ENCODE data around the gene ARAP1. TPM values are rescaled to one million over a fixed set of nuclear protein-coding genes. Genes with fewer than 3 reads are reported as not detected.

The ARAP1 gene
- total RNA-seq, 2 experiments from 2014 or later: 77.7 to 91.5 TPM

DNA sequence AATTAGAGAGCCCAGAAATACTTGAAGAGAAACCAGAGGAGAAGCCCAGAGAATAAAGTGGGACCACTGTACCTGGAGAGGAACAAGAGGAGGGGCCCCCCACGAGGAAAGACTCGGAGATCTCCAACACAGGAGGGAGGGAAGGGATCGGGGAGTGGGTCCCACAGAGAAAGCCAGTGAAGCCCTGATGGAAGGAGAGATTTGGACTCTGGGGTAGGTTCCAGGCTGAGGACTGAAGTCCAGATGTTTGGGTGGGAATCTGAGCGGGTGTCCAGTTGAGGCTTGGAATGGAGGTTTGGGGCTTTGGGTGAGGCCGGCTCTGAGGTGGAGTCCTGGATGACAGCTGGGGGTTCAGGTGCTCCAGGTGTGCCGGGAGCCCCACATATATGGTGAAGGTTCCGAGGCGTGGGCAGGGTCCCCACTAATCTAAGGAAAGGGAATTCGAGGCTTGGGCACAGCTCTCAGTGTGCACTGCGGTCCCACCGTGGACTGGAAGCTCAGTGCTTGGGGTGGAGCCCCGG lies 110.6 kb downstream of the ARAP1 start:
- DNase-seq (no peak), ATAC-seq (no peak)
- intact Hi-C loops (cut with micrococcal nuclease): loop anchor here (5.0 kb wide), 1 partner anchor 159 kb away; no protein-coding TSS in a partner anchor
- no peak for TF ChIP-seq CTCF (IDR thresholded peaks at IDR 0.05)
- no peaks in the 10 kb centered on the region for H3K4me1 Mint-ChIP-seq (ENCODE audit: low read depth)
- CTCF ChIA-PET: interaction anchor here (0.8 to 17.0 kb wide), 6 partner anchors 11 to 170 kb away, joined by 3 to 171 read pairs (median 3); no protein-coding TSS in a partner anchor
- no peak overlapping the region for H3K4me3 Mint-ChIP-seq
- no peaks in the 10 kb centered on the region for H3K27me3 Mint-ChIP-seq
- no peak overlapping the region for H3K27ac Mint-ChIP-seq
- POLR2A ChIA-PET: no interaction called here
- no peaks in the 10 kb centered on the region for H3K9me3 Mint-ChIP-seq
- H3K36me3 Mint-ChIP-seq (ENCODE audit: low read depth): no peaks in the 10 kb centered on the region

GRCh38 chr11:72639502-72640375 lies 112.5 kb downstream of the ARAP1 start:
- Mint-ChIP-seq H3K27me3 (peaks cover 3% of the 10 kb centered on the region), H3K4me1 (ENCODE audit: low read depth) (no peaks in the 10 kb centered on the region), H3K36me3 (ENCODE audit: low read depth) (no peaks in the 10 kb centered on the region), H3K9me3 (no peaks in the 10 kb centered on the region), H3K27ac (no peak overlapping the region), H3K4me3 (no peak overlapping the region)
- intact Hi-C loops (cut with micrococcal nuclease): loop anchor here (5.0 kb wide), 1 partner anchor 157 kb away; no protein-coding TSS in a partner anchor
- DNase-seq: no peak
- no peak for TF ChIP-seq CTCF (IDR thresholded peaks at IDR 0.05)
- ATAC-seq: no peak
- POLR2A ChIA-PET: no interaction called here
- CTCF ChIA-PET: interaction anchor here (17.0 kb wide), 1 partner anchor 51 kb away, joined by 171 read pairs; no protein-coding TSS in a partner anchor

- H3K4me3 Mint-ChIP-seq: no peak overlapping the region
- H3K27ac Mint-ChIP-seq: no peak overlapping the region
- TF ChIP-seq CTCF (IDR thresholded peaks at IDR 0.05): no peak
- no peaks in the 10 kb centered on the region for H3K4me1 Mint-ChIP-seq (ENCODE audit: low read depth)
- ChIA-PET CTCF (interaction anchor here (1.0 to 17.0 kb wide), 6 partner anchors 30 to 493 kb away, joined by 3 to 171 read pairs (median 4); no protein-coding TSS in a partner anchor), POLR2A (interaction anchor here (1.0 kb wide), 1 partner anchor 191 kb away, joined by 3 read pairs; no protein-coding TSS in a partner anchor)
- ATAC-seq (no peak), DNase-seq (no peak)
- no peaks in the 10 kb centered on the region for H3K9me3 Mint-ChIP-seq
- H3K36me3 Mint-ChIP-seq (ENCODE audit: low read depth): no peaks in the 10 kb centered on the region
- H3K27me3 Mint-ChIP-seq: peaks cover 3% of the 10 kb centered on the region
- intact Hi-C loops (cut with micrococcal nuclease): no loop called here
Measured at GRCh38 chr11:72637926-72638325, 114.3 kb downstream of the ARAP1 start.

- no peak for TF ChIP-seq CTCF (IDR thresholded peaks at IDR 0.05)
- H3K4me3 Mint-ChIP-seq: no peak overlapping the region
- intact Hi-C loops (cut with micrococcal nuclease): no loop called here
- H3K27ac Mint-ChIP-seq: no peak overlapping the region
- ChIA-PET POLR2A (no interaction called here), CTCF (interaction anchor here (1.3 to 17.0 kb wide), 3 partner anchors 31 to 493 kb away, joined by 3 to 171 read pairs (median 5); no protein-coding TSS in a partner anchor)
- no peak for DNase-seq
- no peaks in the 10 kb centered on the region for H3K4me1 Mint-ChIP-seq (ENCODE audit: low read depth)
- ATAC-seq: no peak
- H3K27me3 Mint-ChIP-seq: peaks cover 3% of the 10 kb centered on the region
- no peaks in the 10 kb centered on the region for H3K9me3 Mint-ChIP-seq
- H3K36me3 Mint-ChIP-seq (ENCODE audit: low read depth): no peaks in the 10 kb centered on the region
Measured at GRCh38 chr11:72637198-72637597, 115.0 kb downstream of the ARAP1 start.

Measured in activated CD8-positive, alpha-beta T cell treated with anti-CD3 and anti-CD28 coated beads for 36 hours (primary cell).